GM18909 (cell line): ENCODE data around the gene OR10A2.
A peak's percentile ranks its signal among the peaks of the same experiment; 100 is the strongest.
"Not testable (repeated sequence)": the region's sequence is repeated elsewhere in the genome, so short reads cannot be mapped to it uniquely, and the experiment has no call there.

Experiments
- ATAC-seq: cut with Tn5 transposase; IDR thresholded peaks from one replicate; pipeline ENCODE4 v1.9.1; 2021; ENCODE audit warnings: mild to moderate bottlenecking; ENCODE audit not compliant: unreplicated experiment, poor library complexity

The OR10A2 gene

GRCh38 chr11:6882751-6883150, 19.9 kb downstream of the OR10A2 start:
- ATAC-seq, result no peak

GRCh38 chr11:6887711-6888110, 24.9 kb downstream of the OR10A2 start:
- ATAC-seq, result not testable (repeated sequence)

- ATAC-seq, result no peak
These were observed 26.0 kb downstream of the OR10A2 start for GRCh38 chr11:6888830-6889229.

GRCh38 chr11:6889835-6890234, 27.0 kb downstream of the OR10A2 start:
- ATAC-seq, result no peak

GRCh38 chr11:6892400-6892799, 29.5 kb downstream of the OR10A2 start, which contains the start of gene OR2D2:
OR2D2 (minus strand) TSS chr11:6892500; CDS start chr11:6892500, 0 bp downstream.
- ATAC-seq, result no peak

- ATAC-seq, result no peak
These were observed 31.2 kb downstream of the OR10A2 start for GRCh38 chr11:6894097-6894496.

GRCh38 chr11:6895010-6895409, 32.2 kb downstream of the OR10A2 start:
- ATAC-seq, result peak; percentile 91

GRCh38 chr11:6898911-6899310, 36.1 kb downstream of the OR10A2 start:
- ATAC-seq, result no peak

GRCh38 chr11:6900327-6900999, 37.6 kb downstream of the OR10A2 start:
- ATAC-seq, result no peak

GRCh38 chr11:6904804-6905203, 41.9 kb downstream of the OR10A2 start:
- ATAC-seq, result not testable (repeated sequence)

GRCh38 chr11:6911378-6911777, 48.5 kb downstream of the OR10A2 start:
- ATAC-seq, result no peak

- ATAC-seq, result no peak
These were observed 49.1 kb downstream of the OR10A2 start for GRCh38 chr11:6911948-6912347.

GRCh38 chr11:6919698-6920097, 56.8 kb downstream of the OR10A2 start:
- no peak for ATAC-seq

- no peak for ATAC-seq
These were observed 57.8 kb downstream of the OR10A2 start, which contains the start of gene OR2D3 for GRCh38 chr11:6920702-6921101. OR2D3 (plus strand) TSS chr11:6921002; CDS start chr11:6921002, 0 bp downstream.
